Measurements from ENCODE around the gene SMIM44. TPM values are rescaled to one million over a fixed set of nuclear protein-coding genes. Genes with fewer than 3 reads are reported as not detected.

The SMIM44 gene
- total and polyA plus RNA-seq, 2 donors (not counting 1 experiment from before 2014, with no cell fraction given) = not detected

- H3K9ac ChIP-seq (ENCODE audit: insufficient read depth, low read length) = no peak overlapping the region
- DNase-seq (ENCODE audit: low read depth in 2 of 2) = peak in 1 of 2 donors; percentile 39
- H3K27ac ChIP-seq (ENCODE audit: insufficient read depth, low read length) = peak overlapping the region; percentile 85
- TF ChIP-seq, protein P1, sequence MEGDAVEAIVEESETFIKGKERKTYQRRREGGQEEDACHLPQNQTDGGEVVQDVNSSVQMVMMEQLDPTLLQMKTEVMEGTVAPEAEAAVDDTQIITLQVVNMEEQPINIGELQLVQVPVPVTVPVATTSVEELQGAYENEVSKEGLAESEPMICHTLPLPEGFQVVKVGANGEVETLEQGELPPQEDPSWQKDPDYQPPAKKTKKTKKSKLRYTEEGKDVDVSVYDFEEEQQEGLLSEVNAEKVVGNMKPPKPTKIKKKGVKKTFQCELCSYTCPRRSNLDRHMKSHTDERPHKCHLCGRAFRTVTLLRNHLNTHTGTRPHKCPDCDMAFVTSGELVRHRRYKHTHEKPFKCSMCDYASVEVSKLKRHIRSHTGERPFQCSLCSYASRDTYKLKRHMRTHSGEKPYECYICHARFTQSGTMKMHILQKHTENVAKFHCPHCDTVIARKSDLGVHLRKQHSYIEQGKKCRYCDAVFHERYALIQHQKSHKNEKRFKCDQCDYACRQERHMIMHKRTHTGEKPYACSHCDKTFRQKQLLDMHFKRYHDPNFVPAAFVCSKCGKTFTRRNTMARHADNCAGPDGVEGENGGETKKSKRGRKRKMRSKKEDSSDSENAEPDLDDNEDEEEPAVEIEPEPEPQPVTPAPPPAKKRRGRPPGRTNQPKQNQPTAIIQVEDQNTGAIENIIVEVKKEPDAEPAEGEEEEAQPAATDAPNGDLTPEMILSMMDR (conservative IDR thresholded peaks at IDR 0.05 in 1 of 2, IDR thresholded peaks at IDR 0.05 in 1 of 2; ENCODE audit: low read depth in 1 of 2, low read length in 2 of 2) = no peak
- TF ChIP-seq EZH2 (IDR thresholded peaks at IDR 0.05; ENCODE audit: low read length, missing control alignments) = no peak
- peaks cover 20% of the 10 kb centered on the region for H3K4me1 ChIP-seq (ENCODE audit: control insufficient read depth, extremely low read depth, insufficient read depth, low read length)
- H3K4me2 ChIP-seq (ENCODE audit: extremely low read depth, insufficient read depth, low read length) = no peak overlapping the region
- H2AFZ ChIP-seq (ENCODE audit: low read length) = no peak overlapping the region
- no peaks in the 10 kb centered on the region for H3K9me3 ChIP-seq (ENCODE audit: control insufficient read depth, insufficient read depth, low read depth, low read length)
- peaks cover 30% of the 10 kb centered on the region for H3K79me2 ChIP-seq (ENCODE audit: control insufficient read depth, insufficient read depth, low read length)
- H3K4me3 ChIP-seq (replicated peaks in 1 of 4; ENCODE audit: control extremely low read depth in 1 of 4, insufficient read depth in 1 of 4, low read depth in 3 of 4, low read length in 4 of 4) = no peak overlapping the region
- H3K36me3 ChIP-seq (ENCODE audit: control insufficient read depth, insufficient read depth, low read length) = peaks cover 30% of the 10 kb centered on the region
- no peaks in the 10 kb centered on the region for H3K27me3 ChIP-seq (ENCODE audit: control insufficient read depth, insufficient read depth, low read length)
- H4K20me1 ChIP-seq (ENCODE audit: control insufficient read depth, extremely low read depth, insufficient read depth, low read length) = no peaks in the 10 kb centered on the region
Observed at GRCh38 chr19:3457528-3458228, 25.6 kb downstream of the SMIM44 start.

DNA sequence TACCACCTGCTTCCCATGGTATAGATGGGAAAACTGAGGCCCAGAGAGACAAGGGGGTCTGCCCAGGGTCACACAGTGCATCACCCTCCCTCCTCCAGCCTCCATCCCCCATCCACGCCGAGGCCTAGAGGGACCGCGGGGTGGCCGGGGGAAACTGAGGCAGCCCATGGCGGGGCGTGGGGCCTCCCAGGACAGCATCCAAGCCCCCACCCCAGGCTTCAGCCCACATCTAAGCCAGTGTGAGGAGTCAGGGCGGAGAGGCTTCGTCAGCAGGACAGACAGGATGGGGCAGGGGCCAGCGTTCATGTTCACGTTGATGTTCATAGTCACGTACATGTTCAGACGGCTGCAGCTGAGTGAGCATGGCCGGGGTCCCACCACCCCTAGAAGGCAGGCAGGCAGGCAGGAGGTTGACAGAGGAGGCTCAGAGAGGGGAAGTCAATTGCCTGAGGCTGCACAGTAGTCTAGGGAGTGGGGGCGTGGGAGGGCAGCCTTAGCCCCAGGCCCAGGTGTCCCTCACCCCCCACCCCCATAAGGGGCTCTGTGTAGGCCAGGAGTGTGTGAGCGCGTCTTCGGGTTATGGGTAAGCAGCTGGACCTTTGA, 26.2 kb downstream of the SMIM44 start:
- peak overlapping the region; percentile 85 for H3K27ac ChIP-seq (ENCODE audit: insufficient read depth, low read length)
- no peak overlapping the region for H3K9ac ChIP-seq (ENCODE audit: insufficient read depth, low read length)
- H3K4me2 ChIP-seq (ENCODE audit: extremely low read depth, insufficient read depth, low read length) = no peak overlapping the region
- peaks cover 35% of the 10 kb centered on the region for H3K79me2 ChIP-seq (ENCODE audit: control insufficient read depth, insufficient read depth, low read length)
- no peak for DNase-seq (ENCODE audit: low read depth in 2 of 2)
- peaks cover 20% of the 10 kb centered on the region for H3K4me1 ChIP-seq (ENCODE audit: control insufficient read depth, extremely low read depth, insufficient read depth, low read length)
- no peak overlapping the region for H3K4me3 ChIP-seq (replicated peaks in 1 of 4; ENCODE audit: control extremely low read depth in 1 of 4, insufficient read depth in 1 of 4, low read depth in 3 of 4, low read length in 4 of 4)
- H3K9me3 ChIP-seq (ENCODE audit: control insufficient read depth, insufficient read depth, low read depth, low read length) = no peaks in the 10 kb centered on the region
- no peaks in the 10 kb centered on the region for H4K20me1 ChIP-seq (ENCODE audit: control insufficient read depth, extremely low read depth, insufficient read depth, low read length)
- H3K36me3 ChIP-seq (ENCODE audit: control insufficient read depth, insufficient read depth, low read length) = peaks cover 34% of the 10 kb centered on the region
- H3K27me3 ChIP-seq (ENCODE audit: control insufficient read depth, insufficient read depth, low read length) = no peaks in the 10 kb centered on the region
- TF ChIP-seq, protein P1 (conservative IDR thresholded peaks at IDR 0.05 in 1 of 2, IDR thresholded peaks at IDR 0.05 in 1 of 2; ENCODE audit: low read depth in 1 of 2, low read length in 2 of 2) = no peak
- TF ChIP-seq EZH2 (IDR thresholded peaks at IDR 0.05; ENCODE audit: low read length, missing control alignments) = no peak
- no peak overlapping the region for H2AFZ ChIP-seq (ENCODE audit: low read length)

DNA sequence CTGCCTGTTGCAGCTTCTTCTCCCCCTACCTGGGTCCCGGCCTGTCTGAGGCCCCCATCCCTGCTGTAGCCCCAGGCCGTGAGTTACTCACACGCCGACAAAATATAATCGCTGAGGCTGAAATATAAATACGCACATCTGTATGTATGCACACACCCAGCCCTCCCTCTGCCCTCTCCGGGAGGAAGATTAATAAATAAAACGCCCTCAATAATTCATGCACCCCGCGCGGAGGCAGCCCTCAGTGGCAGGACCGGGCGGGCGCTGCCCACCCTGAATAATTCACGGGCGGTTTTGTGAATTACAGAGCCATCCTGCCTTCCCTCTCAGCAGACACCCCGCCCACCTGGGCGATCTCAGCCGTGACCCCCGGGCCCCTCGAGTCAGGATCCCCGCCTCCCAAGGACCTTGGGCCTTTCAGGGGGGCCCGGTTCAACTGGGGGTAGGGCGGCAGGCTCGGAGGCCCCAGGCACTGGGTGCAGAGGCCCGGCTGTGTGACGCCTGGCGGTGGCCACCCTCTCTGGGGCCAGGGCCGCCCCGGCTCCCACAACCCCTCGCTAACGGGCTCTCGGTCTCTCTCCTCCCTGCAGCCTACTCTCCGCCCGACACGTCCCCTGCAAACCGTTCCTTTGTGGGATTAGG, 27.2 kb downstream of the SMIM44 start:
- no peak overlapping the region for H2AFZ ChIP-seq (ENCODE audit: low read length)
- H3K79me2 ChIP-seq (ENCODE audit: control insufficient read depth, insufficient read depth, low read length) = peaks cover 35% of the 10 kb centered on the region
- TF ChIP-seq EZH2 (IDR thresholded peaks at IDR 0.05; ENCODE audit: low read length, missing control alignments) = no peak
- TF ChIP-seq, protein P1 (conservative IDR thresholded peaks at IDR 0.05 in 1 of 2, IDR thresholded peaks at IDR 0.05 in 1 of 2; ENCODE audit: low read depth in 1 of 2, low read length in 2 of 2) = no peak
- H3K27ac ChIP-seq (ENCODE audit: insufficient read depth, low read length) = no peak overlapping the region
- H3K9ac ChIP-seq (ENCODE audit: insufficient read depth, low read length) = no peak overlapping the region
- H3K4me2 ChIP-seq (ENCODE audit: extremely low read depth, insufficient read depth, low read length) = no peak overlapping the region
- no peaks in the 10 kb centered on the region for H3K27me3 ChIP-seq (ENCODE audit: control insufficient read depth, insufficient read depth, low read length)
- H3K36me3 ChIP-seq (ENCODE audit: control insufficient read depth, insufficient read depth, low read length) = peaks cover 34% of the 10 kb centered on the region
- H3K4me3 ChIP-seq (replicated peaks in 1 of 4; ENCODE audit: control extremely low read depth in 1 of 4, insufficient read depth in 1 of 4, low read depth in 3 of 4, low read length in 4 of 4) = no peak overlapping the region
- H4K20me1 ChIP-seq (ENCODE audit: control insufficient read depth, extremely low read depth, insufficient read depth, low read length) = no peaks in the 10 kb centered on the region
- H3K9me3 ChIP-seq (ENCODE audit: control insufficient read depth, insufficient read depth, low read depth, low read length) = no peaks in the 10 kb centered on the region
- peaks cover 25% of the 10 kb centered on the region for H3K4me1 ChIP-seq (ENCODE audit: control insufficient read depth, extremely low read depth, insufficient read depth, low read length)
- peak in 1 of 2 donors; percentile 25 for DNase-seq (ENCODE audit: low read depth in 2 of 2)
